T follicular helper cell (primary cell): Measurements from ENCODE around the gene HACE1.

Experiments used
- DNase-seq: peaks from one replicate; pipeline ENCODE4 v3.0.0-alpha.2; 2020; ENCODE audit warnings: low read depth

The HACE1 gene

GRCh38 chr6:104685871-104686549 lies 173.7 kb downstream of the HACE1 start:
- no peak for DNase-seq

- no peak for DNase-seq
Measured at GRCh38 chr6:104684911-104685415, 174.8 kb downstream of the HACE1 start.

- no peak for DNase-seq
Measured at GRCh38 chr6:104683809-104684208, 175.9 kb downstream of the HACE1 start.

- DNase-seq, result peak; percentile 45
Measured at GRCh38 chr6:104682722-104683643, 176.7 kb downstream of the HACE1 start.

- DNase-seq, result no peak
Measured at GRCh38 chr6:104680539-104680938, 179.2 kb downstream of the HACE1 start.

- no peak for DNase-seq
Measured at GRCh38 chr6:104679971-104680370, 179.7 kb downstream of the HACE1 start.
